GM21717 (cell line): Measurements from ENCODE around the gene RASSF8.

Experiments used
- ATAC-seq: cut with Tn5 transposase; IDR thresholded peaks from one replicate; pipeline ENCODE4 v1.9.1; 2021; ENCODE audit warnings: mild to moderate bottlenecking, moderate library complexity; ENCODE audit not compliant: unreplicated experiment

Gene RASSF8

GRCh38 chr12:26122681-26123481, 164.4 kb downstream of the RASSF8 start:
- ATAC-seq, result no peak

- no peak for ATAC-seq
These were observed 165.0 kb downstream of the RASSF8 start for GRCh38 chr12:26123482-26123980.

DNA sequence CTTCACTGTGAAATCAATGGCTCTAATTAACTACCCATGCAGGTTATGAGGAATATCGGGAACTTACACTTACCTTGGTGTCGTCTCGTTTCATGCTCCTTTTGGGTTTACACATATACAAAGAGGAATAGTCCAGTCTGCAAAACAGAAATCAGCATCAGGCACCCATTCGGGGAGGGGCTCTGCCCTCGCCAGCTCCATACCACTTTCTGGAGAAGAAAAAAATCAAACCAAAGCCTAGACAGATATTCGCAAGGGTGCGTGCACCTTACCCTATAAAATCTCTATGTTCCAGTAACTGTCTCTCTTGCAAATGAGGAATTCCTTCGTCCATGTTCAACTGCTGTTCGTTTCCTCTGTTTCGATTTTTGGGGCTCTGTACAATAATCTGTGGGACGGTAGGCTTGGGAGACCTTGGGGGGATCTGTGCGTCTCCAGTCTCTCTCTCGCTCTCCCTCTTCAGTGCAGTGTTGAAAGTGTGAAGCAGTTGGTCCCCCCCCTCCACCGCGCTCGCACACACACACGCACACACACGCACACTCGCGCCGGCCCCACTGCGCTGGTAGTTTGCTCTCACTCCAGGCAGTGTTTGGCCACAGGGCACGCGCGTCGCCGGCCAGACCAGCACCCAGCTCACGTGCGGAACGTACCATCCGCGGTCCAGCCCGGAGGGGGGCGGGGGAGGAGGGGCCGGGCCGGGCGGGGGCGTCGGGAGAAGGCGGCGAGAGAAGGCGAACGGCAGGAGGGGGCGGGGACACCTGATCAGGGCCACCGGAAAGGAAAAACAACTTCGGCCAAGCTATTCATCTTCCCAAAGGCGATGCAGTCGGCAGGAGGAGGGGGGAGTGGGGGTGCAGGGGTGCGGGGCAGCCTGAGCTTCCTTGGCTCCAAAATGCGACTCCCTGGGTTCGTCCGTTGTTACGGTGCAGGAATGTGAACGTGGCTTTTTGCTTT, 166.2 kb downstream of the RASSF8 start, which contains the start of gene BHLHE41:
BHLHE41 (minus strand) TSS at position 592 of the 954 bp plus-strand sequence; CDS start at position 334, 258 bp downstream.
- no peak for ATAC-seq

GRCh38 chr12:26125400-26126339, 167.2 kb downstream of the RASSF8 start:
- peak; percentile 43 for ATAC-seq

DNA sequence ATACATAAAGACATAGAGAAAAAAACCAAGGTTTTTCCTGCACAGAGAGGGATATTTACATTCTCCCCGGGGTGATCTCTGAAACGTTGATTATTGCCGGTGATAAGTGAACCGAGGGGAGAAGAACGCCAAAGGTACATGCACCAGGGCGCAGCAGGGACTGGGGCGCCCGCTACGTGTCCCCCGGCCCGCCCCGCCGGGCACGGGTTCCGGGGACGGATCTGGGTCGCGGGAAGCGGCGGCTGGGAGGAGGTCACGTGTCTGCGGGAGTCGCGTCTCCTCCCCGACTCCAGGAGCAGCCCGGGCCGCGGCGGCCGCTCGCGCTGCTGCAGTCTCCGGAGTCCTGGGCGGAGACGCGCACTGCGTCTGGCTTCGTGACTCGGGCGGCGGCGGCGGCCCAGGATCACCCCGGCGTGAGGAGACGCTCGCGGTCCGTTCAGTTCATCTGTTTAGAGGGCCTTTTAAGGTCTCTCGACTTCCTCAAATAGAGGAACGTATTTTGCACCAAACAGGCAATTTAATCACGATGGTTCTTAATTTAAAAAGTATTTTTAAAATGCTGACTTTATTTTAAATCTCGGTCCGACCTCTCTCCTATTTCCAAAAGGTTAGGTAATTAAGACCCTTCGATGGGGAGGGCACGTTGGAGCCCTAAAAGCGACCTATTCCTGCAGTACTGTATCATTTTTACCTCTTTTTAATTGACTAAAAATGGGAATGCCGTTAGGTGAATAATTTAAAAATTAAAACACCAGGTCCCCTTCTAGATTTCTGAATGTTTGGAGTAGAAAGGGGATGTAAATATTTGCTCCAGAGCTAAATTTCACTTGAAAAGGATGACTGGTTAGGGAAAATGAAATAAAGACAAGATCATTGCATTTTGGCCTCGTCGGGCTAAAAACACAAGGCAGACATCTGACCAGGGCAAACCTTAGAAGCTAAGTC, 168.1 kb downstream of the RASSF8 start:
- peak; percentile 38 for ATAC-seq

- no peak for ATAC-seq
These were observed 168.9 kb downstream of the RASSF8 start for GRCh38 chr12:26127404-26127803.

DNA sequence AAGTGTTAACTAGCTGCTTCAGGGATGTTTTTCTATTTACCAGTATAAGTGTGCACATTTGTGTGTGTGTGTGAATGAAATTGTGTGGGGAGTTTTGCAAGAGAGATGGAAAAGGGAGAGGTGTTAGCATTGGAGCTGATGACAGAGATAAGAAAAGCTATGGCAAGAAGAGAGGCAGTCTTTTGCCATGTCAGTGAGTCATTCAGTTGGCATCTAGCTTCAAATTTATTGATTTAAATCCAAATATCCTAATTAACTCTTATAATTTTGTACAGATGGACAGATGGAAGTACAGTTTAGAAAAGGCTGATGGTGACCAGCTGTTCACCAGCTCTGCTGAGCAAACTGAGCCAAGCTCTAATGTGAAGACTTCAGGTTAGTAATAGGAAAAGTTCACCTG, 169.7 kb downstream of the RASSF8 start:
- no peak for ATAC-seq
